Peyer's patch (tissue), 4 donors: ENCODE measurements around the gene LMO3.

ENCODE experiments used
- POLR2A ChIP-seq, 2 donors: fragments of 450-650 bp; IDR thresholded peaks; one replicate each; pipeline ENCODE4 v1.5.1; 2017; ENCODE audit warnings: antibody characterized with exemption in 2 of 2, mild to moderate bottlenecking in 2 of 2, moderate library complexity in 2 of 2
- TF ChIP-seq, protein P1 (sequence below), 6 experiments: fragments of 450-650 bp in 4 of 6; fragments of 200-600 bp in 2 of 6; sonication (generic) in 1 of 6; IDR thresholded peaks; one replicate each; pipeline ENCODE4 v1.5.1; 2017 to 2019; ENCODE audit warnings: antibody characterized with exemption in 6 of 6, mild to moderate bottlenecking in 3 of 6, moderate library complexity in 1 of 6

DNA sequence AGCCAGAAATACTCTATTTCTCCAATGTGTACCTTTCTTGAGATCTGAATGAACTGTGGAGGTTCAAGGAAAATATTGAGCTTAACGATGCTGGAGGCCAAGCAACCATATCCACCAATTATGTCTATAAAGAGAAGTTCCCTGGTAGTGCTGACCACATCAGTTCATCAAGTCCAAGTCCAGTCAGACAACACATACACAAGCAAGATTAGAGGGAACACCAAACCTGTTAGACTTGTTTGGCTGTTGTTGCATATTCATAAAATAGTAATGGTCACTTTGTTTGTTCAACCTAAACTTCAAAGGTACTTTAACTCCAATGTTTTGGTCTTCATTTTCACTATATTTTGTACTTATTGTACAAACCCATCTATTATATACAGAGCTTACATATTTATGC is 81.6 kb downstream of the LMO3 start:
- TF ChIP-seq, protein P1, sequence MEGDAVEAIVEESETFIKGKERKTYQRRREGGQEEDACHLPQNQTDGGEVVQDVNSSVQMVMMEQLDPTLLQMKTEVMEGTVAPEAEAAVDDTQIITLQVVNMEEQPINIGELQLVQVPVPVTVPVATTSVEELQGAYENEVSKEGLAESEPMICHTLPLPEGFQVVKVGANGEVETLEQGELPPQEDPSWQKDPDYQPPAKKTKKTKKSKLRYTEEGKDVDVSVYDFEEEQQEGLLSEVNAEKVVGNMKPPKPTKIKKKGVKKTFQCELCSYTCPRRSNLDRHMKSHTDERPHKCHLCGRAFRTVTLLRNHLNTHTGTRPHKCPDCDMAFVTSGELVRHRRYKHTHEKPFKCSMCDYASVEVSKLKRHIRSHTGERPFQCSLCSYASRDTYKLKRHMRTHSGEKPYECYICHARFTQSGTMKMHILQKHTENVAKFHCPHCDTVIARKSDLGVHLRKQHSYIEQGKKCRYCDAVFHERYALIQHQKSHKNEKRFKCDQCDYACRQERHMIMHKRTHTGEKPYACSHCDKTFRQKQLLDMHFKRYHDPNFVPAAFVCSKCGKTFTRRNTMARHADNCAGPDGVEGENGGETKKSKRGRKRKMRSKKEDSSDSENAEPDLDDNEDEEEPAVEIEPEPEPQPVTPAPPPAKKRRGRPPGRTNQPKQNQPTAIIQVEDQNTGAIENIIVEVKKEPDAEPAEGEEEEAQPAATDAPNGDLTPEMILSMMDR (IDR thresholded peaks at IDR 0.05) = no peak
- TF ChIP-seq POLR2A (IDR thresholded peaks at IDR 0.05) = no peak
